Dendritic cell treated with granulocyte-macrophage colony-stimulating factor and Interleukin-4, amounts not matched to agents 40 ng/mL and 50 ng/mL, for 4 days (primary cell): Measurements from ENCODE around the gene CDX2.

ENCODE experiments used
- H3K27ac Mint-ChIP-seq: one replicate; pipeline ENCODE4 v1.8.0; 2022; ENCODE audit warnings: mild to moderate bottlenecking, mixed read lengths
- H3K27me3 Mint-ChIP-seq: one replicate; pipeline ENCODE4 v1.8.0; 2022; ENCODE audit warnings: mild to moderate bottlenecking, mixed read lengths
- H3K36me3 Mint-ChIP-seq: one replicate; pipeline ENCODE4 v1.8.0; 2022; ENCODE audit warnings: low read depth, mixed read lengths
- H3K4me1 Mint-ChIP-seq: one replicate; pipeline ENCODE4 v1.8.0; 2022; ENCODE audit warnings: low read depth, mixed read lengths
- H3K4me3 Mint-ChIP-seq: one replicate; pipeline ENCODE4 v1.8.0; 2022; ENCODE audit warnings: mild to moderate bottlenecking, moderate library complexity, mixed read lengths
- H3K9me3 Mint-ChIP-seq: one replicate; pipeline ENCODE4 v1.8.0; 2022; ENCODE audit warnings: mixed read lengths
- intact Hi-C: fragments of 100-400 bp; cut with micrococcal nuclease; formaldehyde crosslinking; loops from one replicate; pipeline ENCODE4 v1.15.0; 2022

The CDX2 gene

DNA sequence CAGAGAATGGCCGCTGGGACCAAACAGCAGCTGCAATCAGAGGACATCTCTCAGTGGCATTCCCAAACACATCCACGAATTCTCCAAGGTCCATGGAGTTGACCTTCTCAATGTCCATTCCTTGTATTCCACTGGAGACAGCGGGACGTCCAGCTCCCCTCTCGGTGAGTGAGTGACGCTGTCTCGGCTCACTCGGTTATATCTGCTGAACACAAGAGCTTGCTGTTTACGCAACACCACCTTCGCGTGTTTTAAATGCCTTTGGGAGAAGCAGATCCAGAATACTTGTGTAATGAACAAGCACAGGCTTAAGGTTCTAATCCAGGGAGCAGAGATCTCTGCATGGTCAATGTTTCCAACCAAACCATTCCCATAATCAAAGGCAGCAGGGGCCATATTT, 19.4 kb upstream of the CDX2 start, which contains the start of gene URAD:
Gene URAD, minus strand, starts transcription at position 174 of the 400 bp plus-strand sequence. Its CDS starts 56 bp downstream, at position 118.
- H3K27me3 Mint-ChIP-seq = peaks cover 8% of the 10 kb centered on the region
- H3K9me3 Mint-ChIP-seq = no peaks in the 10 kb centered on the region
- no peak within 1 kb of the TSS for H3K27ac Mint-ChIP-seq
- H3K4me3 Mint-ChIP-seq = no peak within 1 kb of the TSS
- no peaks in the 10 kb centered on the region for H3K4me1 Mint-ChIP-seq
- intact Hi-C loops = loop anchor here (10.0 kb wide), 1 partner anchor 1014 kb away; no protein-coding TSS in a partner anchor
- no peaks in the 10 kb centered on the region for H3K36me3 Mint-ChIP-seq

- Mint-ChIP-seq H3K4me3 (no peak overlapping the region), H3K27ac (no peak overlapping the region), H3K9me3 (no peaks in the 10 kb centered on the region), H3K27me3 (peaks cover 37% of the 10 kb centered on the region), H3K36me3 (no peaks in the 10 kb centered on the region), H3K4me1 (peaks cover 4% of the 10 kb centered on the region)
- intact Hi-C loops = loop anchor here (10.0 kb wide), 1 partner anchor 1011 kb away; no protein-coding TSS in a partner anchor
Observed at GRCh38 chr13:27985600-27985999, 16.5 kb upstream of the CDX2 start.

DNA sequence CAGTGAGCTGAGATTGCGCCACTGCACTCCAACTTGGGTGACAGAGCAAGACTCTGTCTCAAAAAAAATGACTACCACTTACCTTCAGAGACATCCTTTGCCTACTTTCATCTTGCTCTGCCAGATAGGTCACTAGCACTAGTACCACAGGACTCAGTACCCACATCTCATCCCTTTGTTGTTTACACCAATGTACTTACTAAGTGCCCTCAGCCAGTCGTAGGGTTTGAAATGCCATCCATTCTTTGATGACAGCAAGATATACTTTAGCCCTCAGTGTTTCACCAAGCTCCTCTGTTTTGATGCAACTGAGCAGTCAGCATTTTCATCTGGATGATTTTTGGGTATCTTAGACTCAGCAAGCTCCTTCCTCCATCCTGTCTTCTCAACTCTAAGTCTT, 13.2 kb upstream of the CDX2 start:
- peaks cover 20% of the 10 kb centered on the region for H3K4me1 Mint-ChIP-seq
- H3K36me3 Mint-ChIP-seq = no peaks in the 10 kb centered on the region
- H3K9me3 Mint-ChIP-seq = no peaks in the 10 kb centered on the region
- intact Hi-C loops = loop anchor here (5.0 to 10.0 kb wide), 3 partner anchors 450 to 1008 kb away; no protein-coding TSS in a partner anchor
- H3K4me3 Mint-ChIP-seq = no peak overlapping the region
- H3K27ac Mint-ChIP-seq = no peak overlapping the region
- peaks cover 67% of the 10 kb centered on the region for H3K27me3 Mint-ChIP-seq

- H3K4me1 Mint-ChIP-seq = peaks cover 20% of the 10 kb centered on the region
- peaks cover 76% of the 10 kb centered on the region for H3K27me3 Mint-ChIP-seq
- no peaks in the 10 kb centered on the region for H3K36me3 Mint-ChIP-seq
- no peaks in the 10 kb centered on the region for H3K9me3 Mint-ChIP-seq
- intact Hi-C loops = loop anchor here (5.0 to 10.0 kb wide), 3 partner anchors 449 to 1006 kb away; no protein-coding TSS in a partner anchor
- no peak overlapping the region for H3K27ac Mint-ChIP-seq
- no peak overlapping the region for H3K4me3 Mint-ChIP-seq
Observed at GRCh38 chr13:27981006-27981708, 12.0 kb upstream of the CDX2 start.

DNA sequence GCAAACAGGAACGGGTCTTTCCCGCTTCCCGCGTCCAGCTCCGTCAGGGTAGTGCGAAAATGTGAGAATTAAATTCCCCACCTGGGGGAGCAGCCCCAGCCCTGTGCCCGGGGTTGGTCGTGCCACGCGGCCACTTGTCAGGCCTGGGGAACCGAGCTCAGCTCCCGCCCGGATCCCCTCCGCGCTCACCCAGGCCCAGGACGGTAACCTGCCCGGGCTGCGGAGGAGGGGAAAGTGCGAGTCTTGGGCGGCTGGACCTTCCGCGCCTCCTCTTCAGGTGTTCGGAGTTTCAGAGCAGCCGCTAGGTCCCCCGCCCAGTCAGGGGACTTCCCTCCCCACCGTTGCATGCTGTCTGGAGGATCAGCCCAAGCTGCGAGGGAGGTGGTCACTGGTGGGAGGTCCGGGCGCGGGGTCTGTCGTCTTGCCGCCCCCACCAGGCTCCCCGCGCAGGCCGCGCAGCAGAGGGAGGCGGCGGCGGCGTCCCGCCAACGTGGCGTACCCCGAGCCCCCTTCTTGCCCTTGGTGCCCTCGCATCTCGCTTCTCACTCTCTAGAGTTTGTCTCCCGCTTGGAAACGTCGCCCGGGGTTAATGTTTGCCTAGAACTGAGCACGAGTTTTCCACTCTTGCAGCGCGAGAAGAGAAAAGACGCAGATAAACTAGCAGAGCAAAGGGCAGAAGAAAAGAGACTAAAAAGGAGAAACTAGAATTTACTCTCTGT, 11.3 kb upstream of the CDX2 start:
- intact Hi-C loops = loop anchor here (5.0 to 10.0 kb wide), 3 partner anchors 448 to 1006 kb away; no protein-coding TSS in a partner anchor
- Mint-ChIP-seq H3K4me3 (no peak overlapping the region), H3K4me1 (peaks cover 23% of the 10 kb centered on the region), H3K27me3 (peaks cover 83% of the 10 kb centered on the region), H3K36me3 (no peaks in the 10 kb centered on the region), H3K27ac (no peak overlapping the region), H3K9me3 (no peaks in the 10 kb centered on the region)

DNA sequence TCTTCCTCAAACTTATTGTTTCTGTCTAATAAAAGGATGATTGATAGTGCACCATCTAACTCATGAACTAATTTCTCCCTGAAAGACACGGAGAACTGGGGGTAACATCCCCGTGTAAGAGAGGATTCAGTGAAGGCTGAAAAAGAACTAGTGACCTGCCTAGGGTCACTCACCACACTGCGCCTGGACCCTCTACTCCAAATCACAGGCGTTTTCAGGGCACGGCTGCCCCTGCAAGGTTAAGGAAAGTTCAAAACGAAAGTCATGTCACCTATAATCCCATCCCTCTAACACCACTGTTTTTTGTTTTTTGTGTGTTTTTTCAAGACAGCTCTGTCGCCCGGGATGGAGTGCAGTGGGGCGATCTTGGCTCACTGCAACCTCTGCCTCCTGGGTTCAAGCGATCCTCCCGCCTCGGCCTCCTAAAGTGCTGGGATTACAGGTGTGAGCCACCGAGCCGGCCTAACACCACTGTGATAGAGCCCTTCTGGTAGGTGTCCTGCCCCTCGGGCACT, 10.7 kb upstream of the CDX2 start:
- H3K9me3 Mint-ChIP-seq = no peaks in the 10 kb centered on the region
- no peak overlapping the region for H3K4me3 Mint-ChIP-seq
- H3K27ac Mint-ChIP-seq = no peak overlapping the region
- peaks cover 89% of the 10 kb centered on the region for H3K27me3 Mint-ChIP-seq
- peaks cover 26% of the 10 kb centered on the region for H3K4me1 Mint-ChIP-seq
- H3K36me3 Mint-ChIP-seq = no peaks in the 10 kb centered on the region
- intact Hi-C loops = loop anchor here (5.0 to 10.0 kb wide), 3 partner anchors 448 to 1005 kb away; no protein-coding TSS in a partner anchor

DNA sequence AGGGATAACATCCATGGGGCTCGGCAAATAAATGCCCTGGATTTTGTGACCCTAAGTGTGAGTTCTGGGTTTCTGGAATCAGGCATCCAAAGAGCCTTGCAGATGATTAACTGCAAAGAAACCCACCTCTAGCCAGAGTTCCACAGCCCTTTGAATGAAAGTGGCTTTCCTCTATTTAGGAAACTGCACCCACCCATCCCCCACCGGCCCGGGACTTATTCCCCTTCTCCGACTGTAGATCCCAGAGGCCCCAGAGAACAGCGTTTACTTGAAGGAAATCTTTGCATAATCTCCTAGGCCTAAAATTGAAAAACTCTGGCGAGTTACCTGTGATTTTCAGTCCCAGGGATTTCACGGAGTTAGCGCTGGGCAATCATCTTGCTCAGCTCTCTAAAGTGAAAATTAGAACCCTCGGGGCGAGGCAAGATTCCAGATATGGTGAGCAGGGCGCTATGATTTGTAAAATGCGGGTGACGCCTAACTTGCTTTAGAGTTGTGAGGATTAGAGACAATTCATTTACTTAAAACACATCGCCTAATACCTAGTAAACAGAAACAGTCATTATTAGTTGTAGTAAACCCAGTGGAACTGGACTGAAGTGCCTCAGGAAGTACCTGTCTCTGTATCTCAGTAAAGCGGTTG, 10.0 kb upstream of the CDX2 start:
- H3K36me3 Mint-ChIP-seq = no peaks in the 10 kb centered on the region
- no peak overlapping the region for H3K4me3 Mint-ChIP-seq
- peaks cover 96% of the 10 kb centered on the region for H3K27me3 Mint-ChIP-seq
- H3K9me3 Mint-ChIP-seq = no peaks in the 10 kb centered on the region
- no peak overlapping the region for H3K27ac Mint-ChIP-seq
- intact Hi-C loops = no loop called here
- H3K4me1 Mint-ChIP-seq = peaks cover 26% of the 10 kb centered on the region

DNA sequence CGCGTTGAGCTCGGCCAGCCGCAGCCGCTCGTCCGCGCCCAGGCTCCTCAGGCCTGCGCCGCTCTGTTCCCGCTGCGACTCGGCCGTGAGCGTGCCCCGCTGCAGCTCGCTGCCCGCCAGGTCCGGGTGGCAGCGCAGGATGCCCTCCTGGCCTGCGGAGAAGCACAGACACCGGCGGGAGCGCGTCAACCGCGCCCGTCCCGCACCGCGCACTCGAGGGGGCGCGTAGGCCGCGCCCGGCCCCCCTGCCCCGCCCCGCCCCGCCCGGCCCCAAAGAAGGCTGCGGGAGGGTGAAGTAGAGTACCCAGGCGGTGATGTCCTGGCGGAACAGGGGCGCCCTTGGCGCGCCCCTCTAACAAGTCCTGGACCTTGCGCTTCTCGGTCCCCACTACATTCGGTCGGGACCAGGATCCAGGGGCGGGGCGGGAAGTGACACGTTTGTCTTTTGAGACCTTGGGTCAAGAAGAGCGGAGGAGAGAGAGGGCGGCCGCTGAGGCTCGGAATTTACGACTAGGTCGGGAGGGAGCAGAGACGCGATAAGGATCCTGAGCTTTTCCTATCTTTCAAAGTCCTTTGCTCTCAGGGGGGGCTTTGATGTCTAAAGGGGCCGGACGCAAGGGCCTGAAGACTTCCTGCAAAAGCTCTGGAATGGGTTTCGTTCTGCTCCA, 9.3 kb upstream of the CDX2 start:
- no peak overlapping the region for H3K4me3 Mint-ChIP-seq
- peaks cover 98% of the 10 kb centered on the region for H3K27me3 Mint-ChIP-seq
- intact Hi-C loops = no loop called here
- H3K36me3 Mint-ChIP-seq = no peaks in the 10 kb centered on the region
- no peak overlapping the region for H3K27ac Mint-ChIP-seq
- no peaks in the 10 kb centered on the region for H3K9me3 Mint-ChIP-seq
- H3K4me1 Mint-ChIP-seq = peaks cover 26% of the 10 kb centered on the region

GRCh38 chr13:27977476-27978300, 8.6 kb upstream of the CDX2 start:
- H3K4me3 Mint-ChIP-seq = no peak overlapping the region

GRCh38 chr13:27976362-27977091, 7.4 kb upstream of the CDX2 start:
- Mint-ChIP-seq H3K36me3 (no peaks in the 10 kb centered on the region), H3K4me3 (no peak overlapping the region), H3K9me3 (no peaks in the 10 kb centered on the region), H3K4me1 (peaks cover 26% of the 10 kb centered on the region), H3K27me3 (peaks cover 97% of the 10 kb centered on the region), H3K27ac (no peak overlapping the region)
- intact Hi-C loops = no loop called here

More at GRCh38 chr13:27977476-27978300, 8.6 kb upstream of the CDX2 start:
- Mint-ChIP-seq H3K4me1 (peaks cover 26% of the 10 kb centered on the region), H3K27me3 (peaks cover 97% of the 10 kb centered on the region), H3K36me3 (no peaks in the 10 kb centered on the region), H3K27ac (no peak overlapping the region), H3K9me3 (no peaks in the 10 kb centered on the region)
- intact Hi-C loops = no loop called here

DNA sequence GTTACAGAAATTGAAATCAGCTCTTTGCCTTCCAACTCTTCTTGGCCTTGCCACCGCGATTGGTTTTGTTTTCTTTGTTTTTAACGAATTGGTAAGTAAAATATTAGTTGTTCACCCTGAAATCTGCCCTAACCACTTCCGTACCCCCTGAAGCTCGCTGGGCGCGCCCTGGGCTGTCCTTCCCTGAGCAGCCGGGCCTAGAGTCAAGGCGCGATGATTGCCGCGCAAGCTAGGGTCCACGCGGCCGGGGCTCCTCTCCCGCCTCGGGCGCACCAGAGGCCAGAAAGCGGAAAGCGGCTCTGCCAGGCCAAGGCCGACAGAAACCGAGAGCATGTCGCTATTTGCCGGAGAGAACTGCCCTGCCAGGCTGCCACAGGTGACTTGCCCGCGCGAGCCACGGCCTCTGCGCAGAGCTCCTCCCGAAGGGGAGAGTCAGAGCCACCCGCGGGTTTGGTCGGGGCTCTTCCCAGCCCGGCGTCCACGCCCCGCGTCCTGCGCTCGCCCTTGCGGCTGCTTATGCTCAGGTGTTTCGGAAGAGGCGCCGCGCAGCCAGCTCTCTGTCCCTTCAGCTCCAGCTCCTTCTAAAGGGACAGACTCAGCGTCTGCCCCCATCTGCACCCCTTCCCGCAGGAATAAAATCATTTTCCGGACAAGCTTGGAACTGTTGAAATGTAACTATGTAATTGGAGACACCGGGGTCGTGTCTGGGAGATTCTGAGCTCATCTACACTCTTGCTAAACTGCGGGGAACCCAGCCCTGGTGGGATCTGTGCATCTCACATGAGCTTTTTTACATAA, 6.6 kb upstream of the CDX2 start:
- no peaks in the 10 kb centered on the region for H3K9me3 Mint-ChIP-seq
- no peak overlapping the region for H3K4me3 Mint-ChIP-seq
- peaks cover 97% of the 10 kb centered on the region for H3K27me3 Mint-ChIP-seq
- intact Hi-C loops = no loop called here
- H3K27ac Mint-ChIP-seq = no peak overlapping the region
- peaks cover 26% of the 10 kb centered on the region for H3K4me1 Mint-ChIP-seq
- H3K36me3 Mint-ChIP-seq = no peaks in the 10 kb centered on the region
